HEK293 (cell line): Measurements from ENCODE around the gene KCNMA1.

Experiments used
- CTCF ChIP-seq: fragments of 450-650 bp; formaldehyde crosslinking; IDR thresholded peaks from 2 replicates; pipeline ENCODE4 v1.5.1; 2016; ENCODE audit warnings: missing biosample characterization, missing genetic modification characterization
- ZNF248 ChIP-seq: fragments of 450-650 bp; formaldehyde crosslinking; IDR thresholded peaks from 2 replicates; pipeline ENCODE4 v1.5.1; 2017; ENCODE audit warnings: missing biosample characterization, missing genetic modification characterization
- ZNF558 ChIP-seq: fragments of 450-650 bp; formaldehyde crosslinking; IDR thresholded peaks from 2 replicates; pipeline ENCODE4 v1.5.1; 2016; ENCODE audit warnings: missing biosample characterization, missing genetic modification characterization
- ZNF585B ChIP-seq: fragments of 450-650 bp; formaldehyde crosslinking; IDR thresholded peaks from 2 replicates; pipeline ENCODE4 v1.5.1; 2016; ENCODE audit warnings: missing biosample characterization, missing genetic modification characterization
- ZNF664 ChIP-seq: fragments of 450-650 bp; formaldehyde crosslinking; IDR thresholded peaks from 2 replicates; pipeline ENCODE4 v1.5.1; 2016; ENCODE audit warnings: missing biosample characterization, missing genetic modification characterization
- TF ChIP-seq, protein P1 (sequence below): fragments of 450-650 bp; formaldehyde crosslinking; IDR thresholded peaks from 2 replicates; pipeline ENCODE4 v1.5.1; 2016; ENCODE audit warnings: missing biosample characterization, missing genetic modification characterization

- TF ChIP-seq ZNF248 (no peak), CTCF (tag by site-specific recombination) (no peak), ZNF585B (no peak), ZNF664 (tag by site-specific recombination) (no peak), ZNF558 (tag by site-specific recombination) (no peak)
- TF ChIP-seq, protein P1, sequence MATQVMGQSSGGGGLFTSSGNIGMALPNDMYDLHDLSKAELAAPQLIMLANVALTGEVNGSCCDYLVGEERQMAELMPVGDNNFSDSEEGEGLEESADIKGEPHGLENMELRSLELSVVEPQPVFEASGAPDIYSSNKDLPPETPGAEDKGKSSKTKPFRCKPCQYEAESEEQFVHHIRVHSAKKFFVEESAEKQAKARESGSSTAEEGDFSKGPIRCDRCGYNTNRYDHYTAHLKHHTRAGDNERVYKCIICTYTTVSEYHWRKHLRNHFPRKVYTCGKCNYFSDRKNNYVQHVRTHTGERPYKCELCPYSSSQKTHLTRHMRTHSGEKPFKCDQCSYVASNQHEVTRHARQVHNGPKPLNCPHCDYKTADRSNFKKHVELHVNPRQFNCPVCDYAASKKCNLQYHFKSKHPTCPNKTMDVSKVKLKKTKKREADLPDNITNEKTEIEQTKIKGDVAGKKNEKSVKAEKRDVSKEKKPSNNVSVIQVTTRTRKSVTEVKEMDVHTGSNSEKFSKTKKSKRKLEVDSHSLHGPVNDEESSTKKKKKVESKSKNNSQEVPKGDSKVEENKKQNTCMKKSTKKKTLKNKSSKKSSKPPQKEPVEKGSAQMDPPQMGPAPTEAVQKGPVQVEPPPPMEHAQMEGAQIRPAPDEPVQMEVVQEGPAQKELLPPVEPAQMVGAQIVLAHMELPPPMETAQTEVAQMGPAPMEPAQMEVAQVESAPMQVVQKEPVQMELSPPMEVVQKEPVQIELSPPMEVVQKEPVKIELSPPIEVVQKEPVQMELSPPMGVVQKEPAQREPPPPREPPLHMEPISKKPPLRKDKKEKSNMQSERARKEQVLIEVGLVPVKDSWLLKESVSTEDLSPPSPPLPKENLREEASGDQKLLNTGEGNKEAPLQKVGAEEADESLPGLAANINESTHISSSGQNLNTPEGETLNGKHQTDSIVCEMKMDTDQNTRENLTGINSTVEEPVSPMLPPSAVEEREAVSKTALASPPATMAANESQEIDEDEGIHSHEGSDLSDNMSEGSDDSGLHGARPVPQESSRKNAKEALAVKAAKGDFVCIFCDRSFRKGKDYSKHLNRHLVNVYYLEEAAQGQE = no peak
Observed at GRCh38 chr10:77565590-77566023, 72.0 kb downstream of the KCNMA1 start.
